HG03432 (cell line): ENCODE data around the gene DNAH6.
"Not testable (repeated sequence)": the region's sequence is repeated elsewhere in the genome, so short reads cannot be mapped to it uniquely, and the experiment has no call there.

Experiments used
- ATAC-seq: cut with Tn5 transposase; IDR thresholded peaks from one replicate; pipeline ENCODE4 v1.9.1; 2021; ENCODE audit warnings: mild to moderate bottlenecking, moderate library complexity; ENCODE audit not compliant: unreplicated experiment

DNAH6 gene

DNA sequence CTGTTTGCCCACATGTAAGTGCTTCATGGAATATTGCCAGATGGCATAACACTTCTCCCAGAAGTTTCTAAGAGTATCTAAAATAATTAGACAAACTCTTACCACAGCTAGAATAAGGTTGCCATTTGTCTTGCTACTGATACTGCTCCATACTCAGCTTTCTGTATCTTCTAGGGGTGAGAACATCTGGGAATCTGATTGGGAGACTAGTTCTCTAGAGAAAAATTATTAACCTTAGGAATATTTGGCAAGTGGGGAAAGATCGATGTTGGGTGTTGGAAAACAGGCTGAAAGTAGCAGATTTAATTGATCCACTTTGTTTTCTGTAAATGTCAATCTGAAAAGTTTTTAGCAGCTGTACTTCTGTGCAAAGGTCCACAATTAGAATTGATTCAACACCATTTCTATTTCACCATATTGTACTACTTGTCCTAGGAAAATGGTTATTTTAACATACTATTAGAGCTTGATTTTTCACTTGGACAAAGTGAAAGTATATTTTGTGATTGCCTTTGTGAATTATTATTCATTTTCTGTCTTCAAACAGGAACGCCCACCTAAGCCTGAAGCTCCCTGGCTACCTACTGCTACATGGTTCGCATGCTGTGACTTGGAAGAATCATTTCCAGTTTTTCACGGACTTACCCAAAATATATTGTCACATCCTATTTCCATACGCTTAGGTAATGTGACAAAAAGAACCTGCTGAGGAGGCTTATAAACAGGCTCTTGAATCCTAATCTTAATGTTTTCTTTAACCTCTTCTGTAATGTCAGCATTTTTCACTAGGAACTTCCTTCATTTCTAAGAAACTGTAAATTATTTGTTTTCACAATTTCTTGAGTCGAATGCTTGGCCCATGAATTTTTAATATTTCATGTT, 216.8 kb downstream of the DNAH6 start:
- no peak for ATAC-seq

DNA sequence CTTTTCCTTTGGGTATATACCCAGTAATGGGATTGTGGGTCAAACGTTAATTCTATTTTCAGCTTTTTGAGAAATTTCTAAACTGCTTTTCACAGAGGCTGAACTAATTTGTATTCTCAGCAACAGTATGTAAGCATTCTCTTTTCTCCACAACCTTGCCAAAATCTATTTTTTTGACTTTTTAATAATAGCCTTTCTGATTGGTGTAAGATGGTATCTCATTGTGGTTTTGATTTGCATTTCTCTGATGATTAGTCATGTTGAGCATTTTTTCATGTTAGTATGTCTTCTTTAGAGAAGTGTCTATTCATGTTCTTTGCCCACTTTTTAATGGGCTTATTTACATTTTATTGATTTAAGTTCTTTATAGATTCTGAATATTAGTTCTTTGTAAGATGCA, 219.1 kb downstream of the DNAH6 start:
- peak; percentile 36 for ATAC-seq

DNA sequence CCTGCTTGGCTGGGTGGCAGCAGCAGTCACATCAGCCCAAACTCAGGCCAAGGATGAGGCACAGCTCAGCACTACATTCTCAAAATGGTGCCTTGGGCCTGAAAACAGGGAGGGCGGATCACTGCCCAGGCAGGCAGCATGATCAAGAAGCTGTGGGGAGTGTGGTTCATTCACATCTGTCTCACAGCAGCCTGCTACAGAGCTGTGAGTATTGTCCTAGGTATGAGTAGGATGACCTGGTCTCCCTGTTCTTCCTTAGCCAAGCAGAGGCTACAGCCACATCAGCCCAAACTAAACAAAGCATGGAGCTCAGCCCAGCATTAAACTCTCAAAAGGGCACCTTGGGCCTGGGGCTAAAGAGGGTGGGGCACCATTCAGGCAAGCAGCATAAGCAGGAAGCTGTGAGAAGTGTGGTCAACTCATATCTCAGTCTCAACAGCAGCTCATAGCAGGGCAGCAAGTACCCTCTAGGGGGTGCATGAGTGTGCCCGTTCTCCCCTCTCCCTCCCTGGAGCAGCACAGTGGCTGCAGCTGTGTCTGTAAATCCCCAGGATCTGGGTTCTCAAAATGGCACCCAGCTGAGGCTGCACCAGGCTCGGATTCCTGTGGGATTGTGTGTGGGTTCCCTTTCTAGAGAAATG, 225.0 kb downstream of the DNAH6 start:
- peak; percentile 99 for ATAC-seq

DNA sequence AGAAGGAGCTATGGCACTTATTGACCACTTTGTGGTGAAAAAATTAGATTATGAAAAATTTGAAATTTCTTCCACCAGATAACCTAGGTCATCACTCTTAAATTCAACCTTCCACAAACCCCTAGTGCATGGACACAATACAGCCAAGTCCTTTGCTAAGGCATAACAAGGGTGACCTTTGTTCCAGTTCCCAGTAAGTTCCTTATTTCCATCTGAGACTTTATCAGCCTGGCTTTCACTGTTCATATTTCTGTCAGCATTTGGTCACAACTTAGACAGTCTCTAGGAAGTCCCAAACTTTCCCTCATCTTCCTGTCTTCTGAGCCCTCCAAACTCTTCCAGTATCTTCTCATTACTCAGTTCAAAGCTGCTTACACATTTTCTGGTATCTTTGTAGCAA, 232.0 kb downstream of the DNAH6 start:
- ATAC-seq, result no peak

DNA sequence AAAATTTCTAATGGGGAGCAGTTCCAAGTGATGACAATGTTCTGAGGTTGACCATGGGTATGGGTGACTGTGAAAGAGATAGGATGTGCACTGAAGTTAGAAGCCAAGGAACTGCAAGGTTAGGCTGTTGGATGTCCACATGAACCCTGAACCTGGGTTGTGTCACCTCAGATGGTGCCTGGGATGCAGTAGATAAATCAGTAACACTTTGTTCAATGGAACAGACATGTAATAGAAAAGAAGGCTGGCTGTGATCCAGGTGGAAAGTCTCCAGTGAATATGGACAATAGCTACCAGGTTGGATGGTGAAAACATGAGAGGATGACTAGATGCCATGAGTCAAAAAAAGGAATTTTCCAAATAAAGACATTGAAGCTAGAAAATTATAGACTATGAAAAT, 233.1 kb downstream of the DNAH6 start:
- no peak for ATAC-seq

DNA sequence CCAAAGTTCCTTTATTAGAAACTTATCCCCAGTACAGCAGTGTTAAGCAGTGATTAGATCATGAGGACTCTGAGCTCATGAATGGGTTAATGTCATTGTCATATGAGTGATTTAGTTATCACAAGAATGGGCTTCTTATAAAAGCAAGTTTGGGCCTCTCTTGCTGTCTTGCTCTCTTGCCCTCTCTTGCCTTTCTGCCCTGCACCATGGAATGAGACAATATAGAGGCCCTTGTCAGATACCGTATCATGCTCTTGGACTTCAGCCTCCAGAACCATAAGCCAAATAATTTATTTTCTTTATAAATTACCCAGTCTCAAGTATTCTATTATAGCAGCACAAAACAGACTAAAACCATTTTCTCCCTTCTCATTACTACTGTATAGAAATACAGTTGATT, 238.8 kb downstream of the DNAH6 start:
- no peak for ATAC-seq

DNA sequence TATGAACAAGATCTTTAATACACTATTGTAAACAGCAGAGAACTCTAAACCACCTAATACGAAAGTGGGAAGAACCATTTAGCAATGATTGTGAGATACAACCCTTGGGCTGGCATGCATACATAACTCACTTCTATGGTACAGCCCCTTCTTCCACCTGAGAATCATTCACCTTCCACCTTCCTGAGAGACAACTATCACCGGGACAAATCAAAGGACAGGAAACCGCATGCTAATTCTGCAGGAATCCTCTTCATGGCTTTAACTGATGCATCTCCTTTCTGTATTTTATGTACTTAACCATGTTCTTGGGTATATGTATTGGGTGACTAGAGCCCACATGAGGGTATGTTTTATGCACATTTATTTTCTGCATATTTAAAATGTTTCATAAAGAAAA, 241.3 kb downstream of the DNAH6 start:
- ATAC-seq, result no peak

DNA sequence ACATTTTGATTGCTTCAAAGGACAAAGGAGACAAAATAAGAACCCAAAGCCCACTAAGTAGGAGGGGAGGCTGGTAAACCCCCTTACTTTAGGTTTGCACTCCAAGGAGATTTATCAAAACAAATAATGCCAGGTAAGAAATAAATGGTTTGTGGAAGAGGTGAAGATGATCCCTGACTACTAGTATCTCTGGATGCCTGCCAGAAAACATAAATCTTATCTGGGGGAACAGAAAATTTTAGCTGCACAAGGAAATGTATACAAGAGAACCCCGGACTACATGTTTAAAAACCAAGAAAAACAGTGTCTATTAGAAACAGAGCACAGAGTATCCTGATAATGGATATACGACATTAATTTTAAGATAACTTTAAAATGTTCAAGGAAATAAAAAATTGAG, 250.5 kb downstream of the DNAH6 start:
- ATAC-seq, result no peak

DNA sequence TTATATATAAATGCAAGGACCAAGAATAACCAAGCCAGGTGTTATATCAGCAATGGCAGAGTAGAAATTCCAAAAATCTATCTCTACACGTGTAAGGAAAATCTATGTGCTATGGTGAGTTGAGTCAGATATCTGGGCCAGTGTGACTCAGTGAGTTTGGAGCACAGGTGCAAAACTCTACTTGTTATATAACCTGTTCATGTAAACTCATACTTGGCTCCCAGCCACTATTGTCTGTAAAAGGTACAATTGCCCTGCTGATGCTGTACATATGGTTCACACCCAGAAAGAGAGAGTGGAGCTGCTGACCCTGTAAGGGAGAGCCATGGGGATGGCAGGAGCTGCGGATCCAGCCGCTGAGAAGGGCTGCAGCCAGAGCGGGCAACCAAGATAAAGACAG, 252.5 kb downstream of the DNAH6 start:
- no peak for ATAC-seq

DNA sequence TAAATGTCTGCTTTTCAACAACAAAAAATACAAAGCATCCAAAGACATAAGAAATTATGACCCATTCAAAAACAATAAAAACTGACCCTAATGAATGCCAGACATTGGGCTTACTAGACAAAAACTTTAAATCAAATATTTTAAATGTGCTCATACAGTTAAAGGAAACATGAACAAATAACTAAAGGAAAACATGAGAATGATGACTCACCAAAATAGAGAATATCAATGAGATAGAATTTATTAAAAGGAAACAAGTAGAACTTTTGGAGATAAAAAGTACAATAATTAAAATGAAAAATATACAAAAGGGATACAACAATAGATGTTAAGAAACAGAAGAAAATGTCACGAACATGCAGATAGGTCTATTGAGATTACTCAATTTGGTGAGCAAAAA, 254.0 kb downstream of the DNAH6 start:
- no peak for ATAC-seq

DNA sequence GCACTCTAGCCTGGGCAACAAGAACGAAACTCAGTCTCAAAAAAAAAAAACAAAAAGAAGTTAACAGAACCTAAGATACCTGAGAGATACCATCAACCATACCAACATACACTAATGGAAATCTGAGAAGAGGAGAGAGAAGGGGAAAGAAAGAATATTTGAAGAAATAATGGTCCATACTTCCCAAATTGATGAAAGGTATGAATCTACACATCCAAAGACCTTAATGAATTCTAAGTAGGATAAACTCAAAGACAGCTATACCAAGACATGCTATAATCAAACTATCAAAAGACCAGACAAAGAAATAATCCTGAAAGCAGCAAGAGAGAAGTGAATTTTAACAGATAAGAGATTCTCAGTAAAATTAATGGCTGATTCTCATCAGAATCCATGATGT, 255.0 kb downstream of the DNAH6 start:
- ATAC-seq, result no peak

DNA sequence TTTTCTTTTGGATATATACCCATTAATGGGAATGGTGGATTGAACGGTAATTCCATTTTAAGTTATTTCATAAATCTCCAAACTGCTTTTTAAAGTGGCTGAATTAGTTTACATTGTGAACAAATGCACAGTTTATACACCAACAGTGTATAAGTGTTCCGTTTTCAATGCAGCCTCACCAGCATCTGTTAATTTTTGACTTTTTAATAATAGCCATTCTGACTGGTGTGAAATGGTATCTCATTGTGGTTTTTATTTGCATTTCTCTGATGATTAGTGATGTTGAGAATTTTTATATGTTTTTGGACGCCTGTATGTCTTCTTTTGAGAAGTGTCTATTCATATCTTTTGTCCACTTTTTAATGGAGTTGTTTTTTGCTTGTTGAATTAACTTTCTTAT, 257.3 kb downstream of the DNAH6 start:
- not testable (repeated sequence) for ATAC-seq

DNA sequence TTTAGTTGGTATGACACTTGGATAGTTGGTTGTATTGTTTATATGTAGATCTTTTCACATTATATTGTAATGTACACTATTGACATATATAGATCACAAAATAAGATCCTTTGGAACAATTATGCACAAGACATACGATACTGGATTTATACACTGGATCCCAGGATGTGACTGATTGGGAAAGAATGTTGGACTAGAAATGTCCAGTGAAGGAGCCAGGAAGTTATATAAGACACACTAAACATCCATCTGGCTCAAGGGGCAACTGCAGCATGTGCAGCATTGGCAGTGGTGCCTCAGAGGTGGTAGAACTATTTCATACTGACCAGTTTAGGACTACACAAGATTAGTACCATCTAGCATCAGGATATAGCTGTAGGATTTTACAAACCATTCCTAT, 259.7 kb downstream of the DNAH6 start:
- no peak for ATAC-seq

DNA sequence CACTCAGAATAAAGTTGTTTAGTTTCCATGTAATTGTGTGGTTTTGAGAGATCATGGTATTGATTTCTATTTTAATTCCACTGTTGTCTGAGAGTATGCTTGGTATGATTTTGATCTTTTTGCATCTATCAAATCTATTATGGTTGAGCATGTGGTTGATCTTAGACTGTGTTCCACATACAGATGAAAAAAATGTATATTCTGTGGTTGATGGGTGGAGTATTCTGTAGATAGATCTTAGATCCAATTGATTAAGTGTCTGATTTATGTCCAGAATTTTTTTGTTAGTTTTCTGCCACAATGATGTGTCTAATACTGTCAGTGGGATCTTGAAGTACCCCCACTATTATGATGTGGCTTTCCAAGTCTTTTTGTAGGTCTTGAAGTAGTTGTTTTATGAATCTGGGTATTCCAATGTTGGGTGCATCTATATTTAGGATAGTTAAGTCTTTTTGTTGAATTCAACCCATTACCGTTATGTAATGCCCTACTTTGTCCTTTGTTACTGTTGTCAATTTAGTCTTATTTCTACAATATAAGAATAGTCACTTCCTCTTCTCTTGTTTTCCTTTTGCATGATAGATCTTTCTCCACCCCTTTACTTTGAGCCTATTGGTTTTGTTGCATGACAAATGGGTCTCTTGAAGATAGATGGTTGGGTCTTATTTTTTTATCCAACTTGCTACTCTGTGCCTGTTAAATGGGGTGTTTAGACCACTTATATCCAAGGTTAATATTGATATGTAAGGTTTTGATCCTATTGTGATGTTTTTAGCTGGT, 262.8 kb downstream of the DNAH6 start:
- no peak for ATAC-seq

DNA sequence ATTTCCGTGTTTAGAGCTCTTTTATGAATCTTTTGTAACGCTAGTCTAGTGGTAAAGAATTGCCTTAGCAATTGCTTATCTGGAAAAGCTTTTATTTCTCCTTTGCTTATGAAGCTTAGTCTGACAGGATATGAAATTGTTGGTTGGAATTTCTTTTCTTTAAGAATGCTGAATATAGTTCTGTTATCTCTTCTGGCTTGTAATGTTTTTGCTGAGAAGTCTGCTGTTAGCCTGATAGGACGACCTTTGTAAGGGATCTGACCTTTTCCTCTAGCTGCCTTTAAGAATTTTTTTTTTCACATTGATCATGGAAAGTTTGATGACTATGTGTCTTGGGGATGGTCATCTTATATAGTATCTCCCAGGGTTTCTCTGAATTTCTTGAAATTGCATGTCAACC, 263.5 kb downstream of the DNAH6 start:
- ATAC-seq, result no peak

DNA sequence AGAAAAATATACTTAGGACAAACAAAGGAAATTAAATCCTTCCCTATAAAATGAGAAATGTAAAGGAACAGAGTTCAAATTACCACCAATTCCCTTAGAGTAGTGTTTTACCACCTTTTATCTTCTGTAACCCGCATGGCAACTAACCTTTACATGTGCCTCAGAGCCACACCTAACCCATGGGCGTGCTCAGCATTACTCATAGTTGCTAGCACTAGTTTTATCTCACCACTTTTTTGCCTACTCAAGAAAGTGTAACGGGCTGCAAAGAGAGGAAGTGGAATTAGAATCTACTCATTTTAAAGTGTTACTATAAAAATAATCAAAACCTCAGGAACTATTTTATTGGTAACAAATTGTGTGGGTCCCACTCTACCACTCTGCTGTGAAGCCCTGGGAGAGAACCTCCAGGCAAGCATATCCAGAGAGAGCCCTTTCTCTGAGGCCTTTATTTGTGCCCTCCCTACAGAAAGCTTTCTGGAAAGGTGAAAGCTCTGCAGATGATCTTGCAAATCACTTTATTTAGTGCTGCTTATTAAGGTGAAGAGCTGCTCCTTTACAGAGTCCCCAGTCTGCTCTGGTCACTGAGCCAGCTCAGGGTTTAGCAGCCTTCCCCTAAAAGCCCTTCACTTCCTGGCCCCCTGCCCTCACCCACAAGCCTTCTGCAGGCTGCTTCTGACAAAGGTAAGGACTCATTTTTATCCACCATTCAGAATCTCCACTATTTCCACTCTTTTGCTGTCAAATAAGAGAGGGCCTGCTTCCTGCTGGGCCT, 265.8 kb downstream of the DNAH6 start:
- peak; percentile 86 for ATAC-seq

DNA sequence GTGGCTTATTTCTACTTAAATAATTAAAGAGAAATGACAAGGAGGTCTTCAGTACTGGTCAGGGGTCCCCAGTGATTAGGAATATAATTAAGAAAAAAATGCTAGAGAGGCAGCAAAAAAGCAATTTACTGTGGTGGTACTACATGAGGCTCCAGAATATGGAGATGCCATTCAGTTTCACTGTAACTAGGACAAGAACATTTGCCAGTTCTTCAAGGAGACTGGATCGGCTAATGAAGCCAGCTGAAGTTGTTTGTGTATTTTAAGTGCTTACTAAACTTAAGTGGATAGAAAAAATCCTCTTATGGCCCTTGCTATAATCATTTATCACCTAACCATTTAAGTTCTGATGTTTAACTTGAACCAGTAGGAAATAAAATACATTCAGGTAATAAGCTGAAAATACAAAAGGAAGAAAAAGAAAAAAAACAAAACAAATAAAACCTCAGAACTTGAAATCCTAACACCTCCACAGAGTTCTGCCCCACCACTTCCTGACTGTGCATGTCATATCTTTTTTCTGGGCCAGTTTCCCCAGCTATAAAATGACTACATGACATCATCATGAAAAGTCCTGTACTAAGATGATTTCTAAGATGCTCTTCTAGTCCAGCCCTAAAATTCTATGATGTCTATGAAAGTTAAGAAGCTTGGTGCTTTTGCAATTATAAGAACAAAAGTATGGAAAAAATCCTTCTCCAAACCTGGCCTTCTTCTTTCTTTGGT, 266.6 kb downstream of the DNAH6 start:
- no peak for ATAC-seq

DNA sequence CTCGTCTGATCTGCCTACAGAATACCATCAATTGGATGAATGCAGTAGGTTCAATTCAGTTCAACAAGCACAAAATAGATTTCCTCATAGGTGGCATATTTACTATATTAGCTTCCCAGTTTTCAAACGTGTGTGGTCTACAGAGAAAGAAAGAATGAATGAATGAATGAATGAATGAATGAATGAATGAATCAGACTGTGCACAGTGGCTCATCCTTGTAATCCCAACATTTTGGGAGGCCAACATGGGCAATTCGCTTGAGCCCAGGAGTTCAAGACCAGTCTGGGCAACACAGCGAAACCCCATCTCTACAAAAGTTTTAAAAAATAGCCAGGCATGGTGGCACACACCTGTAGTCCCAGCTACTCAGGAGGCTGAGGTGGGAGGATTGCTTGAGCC, 269.7 kb downstream of the DNAH6 start:
- ATAC-seq, result no peak

DNA sequence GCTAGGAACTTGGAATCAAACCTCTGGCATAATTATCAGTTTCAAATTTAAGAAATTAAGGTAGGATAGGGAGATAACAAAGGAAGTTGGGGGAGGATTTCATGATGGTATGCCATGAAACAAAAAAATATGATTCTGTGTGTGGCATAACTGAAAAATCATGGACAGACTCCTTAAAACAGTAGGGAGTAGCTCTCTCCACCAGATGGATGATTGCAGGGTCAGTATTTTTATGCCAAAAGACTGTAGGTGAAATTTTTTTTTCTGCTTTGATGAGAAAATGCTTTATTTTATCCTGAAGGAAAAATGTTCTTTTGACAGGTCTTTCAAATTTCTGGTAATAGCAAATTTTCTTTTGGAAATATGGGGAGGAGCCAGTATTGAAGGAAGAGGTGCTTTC, 270.3 kb downstream of the DNAH6 start:
- ATAC-seq, result no peak

DNA sequence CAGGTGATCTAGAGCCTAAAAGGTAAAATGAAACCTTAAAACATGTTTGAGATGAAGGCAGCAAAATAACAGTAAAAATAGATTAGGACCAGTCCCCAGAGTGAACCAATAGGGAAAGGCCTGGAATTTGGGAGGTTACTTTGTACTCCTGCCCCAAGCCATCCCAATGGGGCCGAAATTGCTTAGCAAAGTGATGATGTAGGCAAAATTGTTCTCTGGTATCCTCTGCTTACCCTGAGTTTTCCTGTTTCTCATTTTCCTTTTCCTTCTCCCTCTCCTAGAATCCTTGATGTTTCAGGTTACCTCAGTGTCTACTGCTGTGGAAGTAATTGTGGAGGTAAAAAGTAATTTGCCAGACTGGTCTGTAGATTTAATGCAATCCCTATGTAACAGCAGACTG, 271.7 kb downstream of the DNAH6 start:
- no peak for ATAC-seq
